ENCODE data around the gene UNK. TPM values are rescaled to one million over a fixed set of nuclear protein-coding genes. Genes with fewer than 3 reads are reported as not detected.

The UNK gene
- total and polyA plus RNA-seq, 2 of the 13 experiments (the other 11 are each of a cell fraction or from before 2014, with no cell fraction given): 31.6 to 33.0 TPM

DNA sequence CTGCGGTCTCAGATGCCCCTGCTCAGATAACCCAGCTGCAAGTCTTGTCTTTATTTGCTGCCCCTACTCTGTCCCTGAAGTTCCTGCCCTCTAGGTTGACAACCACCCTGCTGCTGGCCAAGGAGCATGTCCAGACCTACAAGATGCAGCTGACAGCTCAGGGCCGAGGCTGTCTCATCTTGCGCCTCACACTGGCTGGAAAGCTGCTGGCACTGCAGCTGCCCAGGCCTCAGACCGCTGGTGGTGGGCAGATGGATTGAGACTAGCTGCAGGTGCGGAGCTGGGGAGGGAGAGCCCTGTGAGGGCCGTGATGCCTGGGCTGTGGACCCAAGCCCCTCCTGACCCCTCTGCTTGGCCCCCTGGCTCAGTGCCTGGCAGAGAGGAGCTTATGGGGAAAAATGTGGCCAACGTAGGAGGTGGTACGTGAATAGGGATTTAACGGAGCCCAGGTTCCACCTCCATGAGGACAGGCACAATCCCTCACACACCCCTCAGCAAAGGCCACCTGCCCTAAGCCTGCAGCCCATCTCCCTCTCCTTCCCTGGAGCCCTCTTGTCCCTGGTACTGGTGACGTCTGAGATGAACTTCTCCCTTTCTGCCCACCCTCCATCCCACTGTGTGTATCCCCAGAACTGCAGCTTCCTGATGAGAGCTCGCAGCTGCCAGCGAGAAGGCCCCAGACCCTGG lies 11.3 kb upstream of the UNK start (continued):
- TF ChIP-seq ZNF34 (CRISPR knock-in tag; IDR thresholded peaks at IDR 0.05; ENCODE audit: borderline replicate concordance): no peak
- no peak for TF ChIP-seq NFE2 (CRISPR knock-in tag; IDR thresholded peaks at IDR 0.05)
- TF ChIP-seq NFKBIZ (CRISPR knock-in tag; IDR thresholded peaks at IDR 0.05): no peak
- peak; percentile 21; the same call in 1 of the 2 replicates for TF ChIP-seq ZFX (CRISPR knock-in tag; IDR thresholded peaks at IDR 0.05; ENCODE audit: low read depth)
- TF ChIP-seq SALL1 (CRISPR knock-in tag; IDR thresholded peaks at IDR 0.05): 0 out of 2 replicates have a peak, but pooled peaks have one; percentile 7
- TF ChIP-seq, protein P1, sequence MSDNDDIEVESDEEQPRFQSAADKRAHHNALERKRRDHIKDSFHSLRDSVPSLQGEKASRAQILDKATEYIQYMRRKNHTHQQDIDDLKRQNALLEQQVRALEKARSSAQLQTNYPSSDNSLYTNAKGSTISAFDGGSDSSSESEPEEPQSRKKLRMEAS (IDR thresholded peaks at IDR 0.05): no peak
- TF ChIP-seq, protein P2, sequence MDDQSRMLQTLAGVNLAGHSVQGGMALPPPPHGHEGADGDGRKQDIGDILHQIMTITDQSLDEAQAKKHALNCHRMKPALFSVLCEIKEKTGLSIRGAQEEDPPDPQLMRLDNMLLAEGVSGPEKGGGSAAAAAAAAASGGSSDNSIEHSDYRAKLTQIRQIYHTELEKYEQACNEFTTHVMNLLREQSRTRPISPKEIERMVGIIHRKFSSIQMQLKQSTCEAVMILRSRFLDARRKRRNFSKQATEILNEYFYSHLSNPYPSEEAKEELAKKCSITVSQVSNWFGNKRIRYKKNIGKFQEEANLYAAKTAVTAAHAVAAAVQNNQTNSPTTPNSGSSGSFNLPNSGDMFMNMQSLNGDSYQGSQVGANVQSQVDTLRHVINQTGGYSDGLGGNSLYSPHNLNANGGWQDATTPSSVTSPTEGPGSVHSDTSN (CRISPR knock-in tag; IDR thresholded peaks at IDR 0.05; ENCODE audit: borderline replicate concordance): no peak
- TF ChIP-seq, protein P3, sequence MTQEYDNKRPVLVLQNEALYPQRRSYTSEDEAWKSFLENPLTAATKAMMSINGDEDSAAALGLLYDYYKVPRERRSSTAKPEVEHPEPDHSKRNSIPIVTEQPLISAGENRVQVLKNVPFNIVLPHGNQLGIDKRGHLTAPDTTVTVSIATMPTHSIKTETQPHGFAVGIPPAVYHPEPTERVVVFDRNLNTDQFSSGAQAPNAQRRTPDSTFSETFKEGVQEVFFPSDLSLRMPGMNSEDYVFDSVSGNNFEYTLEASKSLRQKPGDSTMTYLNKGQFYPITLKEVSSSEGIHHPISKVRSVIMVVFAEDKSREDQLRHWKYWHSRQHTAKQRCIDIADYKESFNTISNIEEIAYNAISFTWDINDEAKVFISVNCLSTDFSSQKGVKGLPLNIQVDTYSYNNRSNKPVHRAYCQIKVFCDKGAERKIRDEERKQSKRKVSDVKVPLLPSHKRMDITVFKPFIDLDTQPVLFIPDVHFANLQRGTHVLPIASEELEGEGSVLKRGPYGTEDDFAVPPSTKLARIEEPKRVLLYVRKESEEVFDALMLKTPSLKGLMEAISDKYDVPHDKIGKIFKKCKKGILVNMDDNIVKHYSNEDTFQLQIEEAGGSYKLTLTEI (CRISPR knock-in tag; conservative IDR thresholded peaks at IDR 0.05): no peak
- no peak for TF ChIP-seq PTBP1 (IDR thresholded peaks at IDR 0.05; ENCODE audit: low read depth, low read length, poor library complexity, severe bottlenecking)
- TF ChIP-seq SIN3A (IDR thresholded peaks at IDR 0.05; ENCODE audit: borderline replicate concordance, low read depth, low read length): no peak
- TF ChIP-seq ZNF550 (CRISPR knock-in tag; IDR thresholded peaks at IDR 0.05; ENCODE audit: borderline replicate concordance): no peak
- TF ChIP-seq, protein P4, sequence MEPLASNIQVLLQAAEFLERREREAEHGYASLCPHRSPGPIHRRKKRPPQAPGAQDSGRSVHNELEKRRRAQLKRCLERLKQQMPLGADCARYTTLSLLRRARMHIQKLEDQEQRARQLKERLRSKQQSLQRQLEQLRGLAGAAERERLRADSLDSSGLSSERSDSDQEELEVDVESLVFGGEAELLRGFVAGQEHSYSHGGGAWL (CRISPR knock-in tag; IDR thresholded peaks at IDR 0.05): no peak
- no peak for TF ChIP-seq RBM22 (optimal IDR thresholded peaks at IDR 0.05; ENCODE audit: low read length)
- TF ChIP-seq CHD2 (IDR thresholded peaks at IDR 0.05; ENCODE audit: low read depth, low read length): no peak
- no peak for TF ChIP-seq SMYD3 (CRISPR knock-in tag; IDR thresholded peaks at IDR 0.05)
- no peak for TF ChIP-seq ZFP90 (CRISPR knock-in tag; IDR thresholded peaks at IDR 0.05; ENCODE audit: borderline replicate concordance)
- no peak for TF ChIP-seq ZNF160 (CRISPR knock-in tag; IDR thresholded peaks at IDR 0.05)
- no peak for TF ChIP-seq ZKSCAN8 (CRISPR knock-in tag; IDR thresholded peaks at IDR 0.05; ENCODE audit: borderline replicate concordance)
- TF ChIP-seq, protein P5, sequence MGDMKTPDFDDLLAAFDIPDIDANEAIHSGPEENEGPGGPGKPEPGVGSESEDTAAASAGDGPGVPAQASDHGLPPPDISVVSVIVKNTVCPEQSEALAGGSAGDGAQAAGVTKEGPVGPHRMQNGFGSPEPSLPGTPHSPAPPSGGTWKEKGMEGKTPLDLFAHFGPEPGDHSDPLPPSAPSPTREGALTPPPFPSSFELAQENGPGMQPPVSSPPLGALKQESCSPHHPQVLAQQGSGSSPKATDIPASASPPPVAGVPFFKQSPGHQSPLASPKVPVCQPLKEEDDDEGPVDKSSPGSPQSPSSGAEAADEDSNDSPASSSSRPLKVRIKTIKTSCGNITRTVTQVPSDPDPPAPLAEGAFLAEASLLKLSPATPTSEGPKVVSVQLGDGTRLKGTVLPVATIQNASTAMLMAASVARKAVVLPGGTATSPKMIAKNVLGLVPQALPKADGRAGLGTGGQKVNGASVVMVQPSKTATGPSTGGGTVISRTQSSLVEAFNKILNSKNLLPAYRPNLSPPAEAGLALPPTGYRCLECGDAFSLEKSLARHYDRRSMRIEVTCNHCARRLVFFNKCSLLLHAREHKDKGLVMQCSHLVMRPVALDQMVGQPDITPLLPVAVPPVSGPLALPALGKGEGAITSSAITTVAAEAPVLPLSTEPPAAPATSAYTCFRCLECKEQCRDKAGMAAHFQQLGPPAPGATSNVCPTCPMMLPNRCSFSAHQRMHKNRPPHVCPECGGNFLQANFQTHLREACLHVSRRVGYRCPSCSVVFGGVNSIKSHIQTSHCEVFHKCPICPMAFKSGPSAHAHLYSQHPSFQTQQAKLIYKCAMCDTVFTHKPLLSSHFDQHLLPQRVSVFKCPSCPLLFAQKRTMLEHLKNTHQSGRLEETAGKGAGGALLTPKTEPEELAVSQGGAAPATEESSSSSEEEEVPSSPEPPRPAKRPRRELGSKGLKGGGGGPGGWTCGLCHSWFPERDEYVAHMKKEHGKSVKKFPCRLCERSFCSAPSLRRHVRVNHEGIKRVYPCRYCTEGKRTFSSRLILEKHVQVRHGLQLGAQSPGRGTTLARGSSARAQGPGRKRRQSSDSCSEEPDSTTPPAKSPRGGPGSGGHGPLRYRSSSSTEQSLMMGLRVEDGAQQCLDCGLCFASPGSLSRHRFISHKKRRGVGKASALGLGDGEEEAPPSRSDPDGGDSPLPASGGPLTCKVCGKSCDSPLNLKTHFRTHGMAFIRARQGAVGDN (CRISPR knock-in tag; IDR thresholded peaks at IDR 0.05): 0 out of 2 replicates have a peak, but pooled peaks have one; percentile 5
- TF ChIP-seq ATAD3A (CRISPR knock-in tag; IDR thresholded peaks at IDR 0.05): 0 out of 2 replicates have a peak, but pooled peaks have one; percentile 21

Data from HepG2 (cell line).